T follicular helper cell (primary cell): ENCODE data around the gene KBTBD13.

Experiments used
- DNase-seq: peaks from one replicate; pipeline ENCODE4 v3.0.0-alpha.2; 2020; ENCODE audit warnings: low read depth

KBTBD13 gene

GRCh38 chr15:65115086-65115485, 38.5 kb downstream of the KBTBD13 start, which contains the start of gene UBAP1L:
Gene UBAP1L, minus strand, starts transcription at chr15:65115200. Its CDS starts 8,985 bp downstream, at chr15:65106215.
- DNase-seq: no peak

GRCh38 chr15:65115542-65115941, 39.0 kb downstream of the KBTBD13 start:
- DNase-seq: no peak
